ENCODE results near the gene ARMH1. TPM values are rescaled to one million over a fixed set of nuclear protein-coding genes. Genes with fewer than 3 reads are reported as not detected.

ARMH1 gene
- total and polyA plus RNA-seq, 2 donors from 2014 or later, result 3.4 to 3.9 TPM

GRCh38 chr1:44739307-44740178 is 65.0 kb downstream of the ARMH1 start, which contains the start of gene KIF2C:
Gene KIF2C (plus strand): TSS chr1:44739837. CDS start chr1:44739933, 96 bp downstream.
- Histone ChIP-seq H3K9me3 (ENCODE audit: control insufficient read depth in 2 of 3, insufficient read depth in 1 of 3, low read length in 3 of 3) (no peaks in the 10 kb centered on the region), H3K27ac (ENCODE audit: low read depth in 2 of 2, low read length in 2 of 2) (peak within 1 kb of the TSS; percentile 84 to 85), H3K36me3 (ENCODE audit: control insufficient read depth in 2 of 3, insufficient read depth in 3 of 3, low read length in 3 of 3) (no peaks in the 10 kb centered on the region), H3K4me3 (ENCODE audit: low read length in 3 of 3) (peak within 1 kb of the TSS; percentile 65 to 92 (median 91)), H3K27me3 (ENCODE audit: control insufficient read depth, insufficient read depth, low read length) (no peaks in the 10 kb centered on the region), H3K4me1 (ENCODE audit: control insufficient read depth in 2 of 3, insufficient read depth in 2 of 3, low read depth in 1 of 3, low read length in 3 of 3) (peaks cover 0 to 6% (median 5%) of the 10 kb centered on the region in 3 donors), H3K9ac (ENCODE audit: low read length in 3 of 3) (peak within 1 kb of the TSS; percentile 56 to 89 (median 79))
- TF ChIP-seq CTCF (IDR thresholded peaks at IDR 0.05; ENCODE audit: borderline replicate concordance, extremely low read depth, insufficient read depth), result no peak
- intact Hi-C loops (cut with DNase I), result no loop called here
- DNase-seq, result peak; percentile 98 to 99 (median 98)
- peak; percentile 94 for FAIRE-seq

GRCh38 chr1:44740179-44740617 is 65.7 kb downstream of the ARMH1 start:
- Histone ChIP-seq H3K9ac (ENCODE audit: low read length in 3 of 3) (peak overlapping the region in 2 of 3 donors; percentile 24 to 84), H3K4me1 (ENCODE audit: control insufficient read depth in 2 of 3, insufficient read depth in 2 of 3, low read depth in 1 of 3, low read length in 3 of 3) (peaks cover 0 to 6% (median 5%) of the 10 kb centered on the region in 3 donors), H3K36me3 (ENCODE audit: control insufficient read depth in 2 of 3, insufficient read depth in 3 of 3, low read length in 3 of 3) (no peaks in the 10 kb centered on the region), H3K27me3 (ENCODE audit: control insufficient read depth, insufficient read depth, low read length) (no peaks in the 10 kb centered on the region), H3K4me3 (ENCODE audit: low read length in 3 of 3) (peak overlapping the region; percentile 65 to 92 (median 91)), H3K27ac (ENCODE audit: low read depth in 2 of 2, low read length in 2 of 2) (no peak overlapping the region), H3K9me3 (ENCODE audit: control insufficient read depth in 2 of 3, insufficient read depth in 1 of 3, low read length in 3 of 3) (no peaks in the 10 kb centered on the region)
- peak in 1 of 5 donors; percentile 0 for DNase-seq
- intact Hi-C loops (cut with DNase I), result no loop called here
- TF ChIP-seq CTCF (IDR thresholded peaks at IDR 0.05; ENCODE audit: borderline replicate concordance, extremely low read depth, insufficient read depth), result no peak
- no peak for FAIRE-seq

- Histone ChIP-seq H3K4me1 (ENCODE audit: control insufficient read depth in 2 of 3, insufficient read depth in 2 of 3, low read depth in 1 of 3, low read length in 3 of 3) (peaks cover 0 to 6% (median 5%) of the 10 kb centered on the region in 3 donors), H3K36me3 (ENCODE audit: control insufficient read depth in 2 of 3, insufficient read depth in 3 of 3, low read length in 3 of 3) (no peaks in the 10 kb centered on the region), H3K27me3 (ENCODE audit: control insufficient read depth, insufficient read depth, low read length) (no peaks in the 10 kb centered on the region), H3K9ac (ENCODE audit: low read length in 3 of 3) (no peak overlapping the region), H3K4me3 (ENCODE audit: low read length in 3 of 3) (no peak overlapping the region), H3K9me3 (ENCODE audit: control insufficient read depth in 2 of 3, insufficient read depth in 1 of 3, low read length in 3 of 3) (no peaks in the 10 kb centered on the region), H3K27ac (ENCODE audit: low read depth in 2 of 2, low read length in 2 of 2) (no peak overlapping the region)
- intact Hi-C loops (cut with DNase I), result no loop called here
- FAIRE-seq (no peak), DNase-seq (no peak)
- no peak for TF ChIP-seq CTCF (IDR thresholded peaks at IDR 0.05; ENCODE audit: borderline replicate concordance, extremely low read depth, insufficient read depth)
These were observed 68.7 kb downstream of the ARMH1 start for GRCh38 chr1:44743211-44743610.
